SK-N-SH (cell line): ENCODE results near the gene VIPR2. TPM values are rescaled to one million over a fixed set of nuclear protein-coding genes. Genes with fewer than 3 reads are reported as not detected.

Experiments used
- CTCF ChIA-PET: fragments of 300-600, 350-600 bp; formaldehyde crosslinking; extraction: SDS; loops from one replicate; lab custom pipeline; 2021; lab: Yijun Ruan, JAX
- POLR2A ChIA-PET: fragments of 350-600 bp; sonication (Branson Sonifier 250); formaldehyde crosslinking; extraction: SDS; loops from one replicate; lab custom pipeline; 2020; ENCODE audit warnings: antibody characterized with exemption, inconsistent platforms; lab: Yijun Ruan, JAX
- DNase-seq: peaks from one replicate; pipeline ENCODE4 v3.0.0; 2012
- H2AFZ ChIP-seq: fragments of 200-600 bp; sonication (generic); 2 replicates; pipeline ENCODE4 v1.8.1; 2016; ENCODE audit warnings: antibody characterized with exemption, mild to moderate bottlenecking, low read depth
- H3F3A ChIP-seq: fragments of 200-600 bp; sonication (generic); replicated peaks from 2 replicates; pipeline ENCODE3; 2016; ENCODE audit warnings: antibody characterized with exemption, mild to moderate bottlenecking; ENCODE audit not compliant: insufficient read depth
- H3K27ac ChIP-seq, 2 experiments: fragments of 200-500 bp in 1 of 2; fragments of 200-600 bp in 1 of 2; sonication (Bioruptor generic) in 1 of 2; sonication (generic), shearing (Covaris generic) in 1 of 2; 2 replicates each; pipeline versions ENCODE4 v1.5.1 to v1.6.1; 2014 to 2016; ENCODE audit warnings: low read depth in 2 of 2, inconsistent platforms in 1 of 2, low read length in 1 of 2, mild to moderate bottlenecking in 1 of 2, mixed read lengths in 1 of 2
- H3K27me3 ChIP-seq: fragments of 200-600 bp; sonication (generic), shearing (Covaris generic); 2 replicates; pipeline ENCODE4 v1.6.1; 2016; ENCODE audit warnings: mixed run types; ENCODE audit not compliant: insufficient read depth
- H3K36me3 ChIP-seq, 2 experiments: fragments of 200-500 bp in 1 of 2; fragments of 200-600 bp in 1 of 2; sonication (Bioruptor generic) in 1 of 2; sonication (generic) in 1 of 2; replicated peaks in 1 of 2; 2 replicates each; pipeline versions ENCODE3 to v1.5.1; 2014 to 2016; ENCODE audit warnings: low read length in 1 of 2, mild to moderate bottlenecking in 1 of 2; ENCODE audit not compliant: insufficient read depth in 2 of 2, control insufficient read depth in 1 of 2
- H3K4me1 ChIP-seq, 2 experiments: fragments of 200-500 bp in 1 of 2; fragments of 200-600 bp in 1 of 2; sonication (Bioruptor generic) in 1 of 2; sonication (generic), shearing (Covaris generic) in 1 of 2; 2 replicates each; pipeline versions ENCODE4 v1.5.1 to v1.6.1; 2014 to 2016; ENCODE audit warnings: low read depth in 1 of 2, low read length in 1 of 2, mixed run types in 1 of 2; ENCODE audit not compliant: insufficient read depth in 2 of 2, control insufficient read depth in 1 of 2
- H3K4me2 ChIP-seq: fragments of 200-600 bp; sonication (generic), shearing (Covaris generic); 2 replicates; pipeline ENCODE4 v1.6.1; 2017; ENCODE audit warnings: mixed run types
- H3K4me3 ChIP-seq, 2 experiments: fragments of 200-500 bp in 1 of 2; fragments of 200-600 bp in 1 of 2; sonication (Bioruptor generic) in 1 of 2; sonication (generic), shearing (Covaris generic) in 1 of 2; 2 replicates each; pipeline versions ENCODE4 v1.5.1 to v1.8.1; 2014 to 2016; ENCODE audit warnings: low read depth in 2 of 2, inconsistent platforms in 1 of 2, low read length in 1 of 2, mild to moderate bottlenecking in 1 of 2, mixed read lengths in 1 of 2, moderate library complexity in 1 of 2
- H3K79me2 ChIP-seq: fragments of 200-600 bp; sonication (generic); 2 replicates; pipeline ENCODE4 v1.8.1; 2017; ENCODE audit warnings: mild to moderate bottlenecking; ENCODE audit not compliant: insufficient read depth
- H3K9ac ChIP-seq: fragments of 200-600 bp; sonication (generic); 2 replicates; pipeline ENCODE4 v1.6.1; 2017; ENCODE audit warnings: mixed run types
- H3K9me2 ChIP-seq: fragments of 200-600 bp; sonication (generic); 2 replicates; pipeline ENCODE4 v1.6.1; 2017; ENCODE audit warnings: mixed run types
- H3K9me3 ChIP-seq: fragments of 200-600 bp; sonication (generic); 2 replicates; pipeline ENCODE4 v1.6.1; 2017; ENCODE audit warnings: mixed run types, mild to moderate bottlenecking, moderate library complexity
- H4K20me1 ChIP-seq: fragments of 200-600 bp; sonication (generic); 2 replicates; pipeline ENCODE4 v1.6.1; 2017; ENCODE audit warnings: mild to moderate bottlenecking, mixed run types; ENCODE audit not compliant: insufficient read depth
- EP300 ChIP-seq, 2 experiments: IDR thresholded peaks; 2 replicates each; pipeline versions ENCODE4 v1.4.0 to v1.6.1; 2012; ENCODE audit warnings: borderline replicate concordance in 1 of 2, low read depth in 1 of 2, low read length in 1 of 2
- JUND ChIP-seq: IDR thresholded peaks from 2 replicates; pipeline ENCODE4 v1.4.0; 2012
- MXI1 ChIP-seq: IDR thresholded peaks from 2 replicates; pipeline ENCODE4 v1.6.1; 2012; ENCODE audit warnings: mild to moderate bottlenecking, low read depth, low read length, improper control_type of control experiment
- RXRA ChIP-seq: IDR thresholded peaks from 2 replicates; pipeline ENCODE4 v1.4.0; 2012; ENCODE audit warnings: low read depth, mild to moderate bottlenecking, borderline replicate concordance
- TCF12 ChIP-seq: IDR thresholded peaks from 2 replicates; pipeline ENCODE4 v1.4.0; 2012
- TEAD4 ChIP-seq: IDR thresholded peaks from 2 replicates; pipeline ENCODE4 v1.4.0; 2012; ENCODE audit warnings: mild to moderate bottlenecking, borderline replicate concordance; ENCODE audit not compliant: insufficient read depth
- WGBS: methylation state at CpG from one replicate; pipeline ENCODE4 v1.1.6; 2017; ENCODE audit warnings: low lambda C conversion rate; 5-methylcytosine and 5-hydroxymethylcytosine counted together
- polyA plus RNA-seq, 3 experiments: library from polyadenylated mRNA; depleted of rRNA; stranded (reverse); fragments of >200 nt; gene quantifications; 2 replicates each; pipeline ENCODE4 v1.2.3, GENCODE V29; 2012
- TF ChIP-seq, protein P1 (sequence below): IDR thresholded peaks from 2 replicates; pipeline ENCODE4 v1.4.0; 2012; ENCODE audit warnings: low read depth, borderline replicate concordance
- TF ChIP-seq, protein P2 (sequence below): fragments of 150-350 bp; IDR thresholded peaks from 2 replicates; pipeline ENCODE4 v1.6.1; 2017; ENCODE audit warnings: antibody characterized with exemption, low read length, low read depth, borderline replicate concordance

The VIPR2 gene
- polyA plus RNA-seq, 1 of the 3 experiments (the other 2 are of a cell fraction) = not detected

DNA sequence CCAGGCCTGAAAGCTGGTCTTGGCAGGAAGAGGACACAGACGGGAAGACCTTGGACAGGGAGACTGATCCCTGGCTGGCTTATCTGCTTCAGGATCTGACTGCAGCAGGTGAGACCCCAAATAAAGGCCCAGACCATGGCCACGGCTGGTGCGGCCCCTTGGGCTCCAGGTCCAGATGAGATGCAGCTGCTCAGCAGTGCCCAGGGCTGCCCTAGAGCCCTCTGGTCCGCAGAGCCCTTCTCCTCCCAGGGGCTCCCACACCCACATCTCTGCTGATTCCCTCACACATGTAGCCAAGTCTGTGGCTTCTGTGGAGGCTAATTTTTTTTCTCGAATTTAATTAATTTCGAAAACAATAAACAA, 46.3 kb downstream of the VIPR2 start:
- no peak for DNase-seq
- ChIA-PET CTCF (interaction anchor here (1.4 kb wide), 1 partner anchor 25 kb away, joined by 3 read pairs; no protein-coding TSS in a partner anchor), POLR2A (no interaction called here)
- Histone ChIP-seq H3K4me2 (no peak overlapping the region), H3K9me3 (no peaks in the 10 kb centered on the region), H3K9me2 (no peaks in the 10 kb centered on the region), H4K20me1 (no peaks in the 10 kb centered on the region), H3K9ac (no peak overlapping the region), H3K27me3 (no peaks in the 10 kb centered on the region), H3K4me1 (peaks cover 0 to 38% of the 10 kb centered on the region in 2 experiments; a peak in 1 of 4 replicates), H3K4me3 (no peak overlapping the region), H3K36me3 (no peaks in the 10 kb centered on the region), H2AFZ (no peak overlapping the region), H3K79me2 (no peaks in the 10 kb centered on the region), H3F3A (no peaks in the 10 kb centered on the region), H3K27ac (no peak overlapping the region; a peak in 1 of 4 replicates)
- 29% methylated on average over 5 of the region's 6 CpGs for WGBS
- TF ChIP-seq JUND = no peak

DNA sequence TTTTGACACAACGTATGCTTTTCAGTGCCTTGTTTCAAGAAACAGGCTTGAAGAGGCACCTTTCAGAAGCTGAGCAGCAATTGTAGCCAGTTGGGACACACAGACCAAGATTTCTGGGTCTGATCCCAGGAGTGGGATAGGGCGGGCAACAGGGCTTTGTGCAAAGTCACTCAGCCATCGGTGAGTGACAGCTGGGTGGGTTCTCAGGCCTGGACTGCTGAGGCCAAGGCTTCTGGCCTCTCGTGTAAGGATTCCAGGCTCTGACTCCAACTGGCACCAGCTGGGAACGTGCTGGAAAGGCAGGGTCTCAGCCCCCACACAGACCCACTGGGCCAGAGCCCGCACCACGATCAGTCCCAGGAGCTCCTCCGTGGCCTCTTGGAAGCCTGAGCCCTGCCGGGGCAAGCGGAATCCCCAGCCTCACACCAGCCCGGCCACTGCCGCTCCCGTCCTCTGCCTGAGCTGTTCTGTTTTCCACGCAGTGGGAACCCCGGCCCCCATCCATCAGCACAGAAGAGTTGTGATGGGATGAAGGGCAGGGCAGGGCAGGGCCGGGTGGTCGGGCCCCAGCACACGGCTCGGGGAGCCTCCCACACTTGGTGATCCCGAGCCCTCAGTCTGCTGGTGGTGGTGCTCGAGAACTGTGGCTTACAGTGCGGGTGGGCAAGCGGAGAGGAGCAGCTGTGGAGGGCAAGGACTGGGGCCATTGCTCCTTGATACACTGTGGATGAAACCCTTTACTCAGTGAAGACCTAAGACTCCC, 46.8 kb downstream of the VIPR2 start:
- no peak for DNase-seq
- TF ChIP-seq, protein P1, sequence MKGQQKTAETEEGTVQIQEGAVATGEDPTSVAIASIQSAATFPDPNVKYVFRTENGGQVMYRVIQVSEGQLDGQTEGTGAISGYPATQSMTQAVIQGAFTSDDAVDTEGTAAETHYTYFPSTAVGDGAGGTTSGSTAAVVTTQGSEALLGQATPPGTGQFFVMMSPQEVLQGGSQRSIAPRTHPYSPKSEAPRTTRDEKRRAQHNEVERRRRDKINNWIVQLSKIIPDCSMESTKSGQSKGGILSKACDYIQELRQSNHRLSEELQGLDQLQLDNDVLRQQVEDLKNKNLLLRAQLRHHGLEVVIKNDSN = no peak
- TF ChIP-seq EP300 (IDR thresholded peaks at IDR 0.05; ENCODE audit: borderline replicate concordance in 1 of 2, low read depth in 1 of 2, low read length in 1 of 2) = no peak
- TF ChIP-seq, protein P2, sequence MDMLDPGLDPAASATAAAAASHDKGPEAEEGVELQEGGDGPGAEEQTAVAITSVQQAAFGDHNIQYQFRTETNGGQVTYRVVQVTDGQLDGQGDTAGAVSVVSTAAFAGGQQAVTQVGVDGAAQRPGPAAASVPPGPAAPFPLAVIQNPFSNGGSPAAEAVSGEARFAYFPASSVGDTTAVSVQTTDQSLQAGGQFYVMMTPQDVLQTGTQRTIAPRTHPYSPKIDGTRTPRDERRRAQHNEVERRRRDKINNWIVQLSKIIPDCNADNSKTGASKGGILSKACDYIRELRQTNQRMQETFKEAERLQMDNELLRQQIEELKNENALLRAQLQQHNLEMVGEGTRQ = no peak
- TF ChIP-seq RXRA = no peak
- TF ChIP-seq TCF12 = no peak
- TF ChIP-seq TEAD4 = no peak
- no peak for TF ChIP-seq JUND
- TF ChIP-seq MXI1 = no peak
- 59% methylated on average over 15 of the region's 23 CpGs for WGBS

More for the DNA sequence above, 46.8 kb downstream of the VIPR2 start:
- no peak overlapping the region; a peak in 1 of 4 replicates for H3K27ac ChIP-seq
- CTCF ChIA-PET = interaction anchor here (1.6 kb wide), 1 partner anchor 9 kb away, joined by 3 read pairs; no protein-coding TSS in a partner anchor
- H3F3A ChIP-seq = no peaks in the 10 kb centered on the region
- H3K36me3 ChIP-seq = no peaks in the 10 kb centered on the region
- no peaks in the 10 kb centered on the region for H3K9me3 ChIP-seq
- no peak overlapping the region for H3K4me2 ChIP-seq
- H4K20me1 ChIP-seq = no peaks in the 10 kb centered on the region
- POLR2A ChIA-PET = no interaction called here
- H3K27me3 ChIP-seq = no peaks in the 10 kb centered on the region
- H3K79me2 ChIP-seq = no peaks in the 10 kb centered on the region
- H3K9ac ChIP-seq = no peak overlapping the region
- no peaks in the 10 kb centered on the region for H3K9me2 ChIP-seq
- H3K4me3 ChIP-seq = no peak overlapping the region
- H3K4me1 ChIP-seq = peaks cover 0 to 32% of the 10 kb centered on the region in 2 experiments; a peak in 1 of 4 replicates
- no peak overlapping the region for H2AFZ ChIP-seq
